ENCODE results near the gene CHST12.

- TF ChIP-seq CTCF (IDR thresholded peaks at IDR 0.05) (no peak), MLX (CRISPR knock-in tag; IDR thresholded peaks at IDR 0.05) (no peak), NFYB (CRISPR knock-in tag; conservative IDR thresholded peaks at IDR 0.05; ENCODE audit: low read depth) (no peak), USF2 (CRISPR knock-in tag; IDR thresholded peaks at IDR 0.05) (no peak), USF1 (CRISPR knock-in tag; IDR thresholded peaks at IDR 0.05) (no peak), MAX (CRISPR knock-in tag; IDR thresholded peaks at IDR 0.05) (no peak), RELA (CRISPR knock-in tag; IDR thresholded peaks at IDR 0.05; ENCODE audit: borderline replicate concordance) (no peak), ATF2 (CRISPR knock-in tag; IDR thresholded peaks at IDR 0.05; ENCODE audit: borderline replicate concordance, low read depth) (no peak), ATF3 (CRISPR knock-in tag; conservative IDR thresholded peaks at IDR 0.05) (no peak), JUN (CRISPR knock-in tag; IDR thresholded peaks at IDR 0.05) (no peak), HMGA2 (CRISPR knock-in tag; IDR thresholded peaks at IDR 0.05) (no peak)
These were observed 19.7 kb upstream of the CHST12 start for GRCh38 chr7:2383543-2384274.

All from WTC11 (cell line).